ENCODE results near the gene RPS6KA4.
A peak's percentile ranks its signal among the peaks of the same experiment; 100 is the strongest.

Gene RPS6KA4

GRCh38 chr11:64378335-64378880, 19.4 kb downstream of the RPS6KA4 start:
- no peak for DNase-seq
- in situ Hi-C loops (cut with HindIII; ENCODE audit: low pct_ligation_motif_present, low pct_unique_long_range_greater_than_20kb, low sequenced_read_pairs): no loop called here

GRCh38 chr11:64379160-64379559, 20.2 kb downstream of the RPS6KA4 start:
- DNase-seq: no peak
- in situ Hi-C loops (cut with HindIII; ENCODE audit: low pct_ligation_motif_present, low pct_unique_long_range_greater_than_20kb, low sequenced_read_pairs): no loop called here

GRCh38 chr11:64379817-64380709, 21.1 kb downstream of the RPS6KA4 start:
- in situ Hi-C loops (cut with HindIII; ENCODE audit: low pct_ligation_motif_present, low pct_unique_long_range_greater_than_20kb, low sequenced_read_pairs): no loop called here
- DNase-seq: no peak

GRCh38 chr11:64381350-64381749, 22.4 kb downstream of the RPS6KA4 start:
- in situ Hi-C loops (cut with HindIII; ENCODE audit: low pct_ligation_motif_present, low pct_unique_long_range_greater_than_20kb, low sequenced_read_pairs): no loop called here
- no peak for DNase-seq

- DNase-seq: no peak
- in situ Hi-C loops (cut with HindIII; ENCODE audit: low pct_ligation_motif_present, low pct_unique_long_range_greater_than_20kb, low sequenced_read_pairs): no loop called here
Observed at GRCh38 chr11:64382047-64382446, 23.1 kb downstream of the RPS6KA4 start.

- DNase-seq: no peak
- in situ Hi-C loops (cut with HindIII; ENCODE audit: low pct_ligation_motif_present, low pct_unique_long_range_greater_than_20kb, low sequenced_read_pairs): no loop called here
Observed at GRCh38 chr11:64382586-64382985, 23.6 kb downstream of the RPS6KA4 start.

GRCh38 chr11:64383580-64383979, 24.6 kb downstream of the RPS6KA4 start:
- DNase-seq: no peak
- in situ Hi-C loops (cut with HindIII; ENCODE audit: low pct_ligation_motif_present, low pct_unique_long_range_greater_than_20kb, low sequenced_read_pairs): no loop called here

GRCh38 chr11:64384028-64384737, 25.2 kb downstream of the RPS6KA4 start:
- in situ Hi-C loops (cut with HindIII; ENCODE audit: low pct_ligation_motif_present, low pct_unique_long_range_greater_than_20kb, low sequenced_read_pairs): no loop called here
- DNase-seq: no peak

GRCh38 chr11:64384981-64385944, 26.3 kb downstream of the RPS6KA4 start:
- no peak for DNase-seq

GRCh38 chr11:64385945-64386704, 27.2 kb downstream of the RPS6KA4 start:
- in situ Hi-C loops (cut with HindIII; ENCODE audit: low pct_ligation_motif_present, low pct_unique_long_range_greater_than_20kb, low sequenced_read_pairs): no loop called here
- DNase-seq: peak; percentile 24

More at GRCh38 chr11:64384981-64385944, 26.3 kb downstream of the RPS6KA4 start:
- in situ Hi-C loops (cut with HindIII; ENCODE audit: low pct_ligation_motif_present, low pct_unique_long_range_greater_than_20kb, low sequenced_read_pairs): no loop called here

GRCh38 chr11:64387916-64388315, 29.0 kb downstream of the RPS6KA4 start:
- DNase-seq: no peak
- in situ Hi-C loops (cut with HindIII; ENCODE audit: low pct_ligation_motif_present, low pct_unique_long_range_greater_than_20kb, low sequenced_read_pairs): no loop called here

- in situ Hi-C loops (cut with HindIII; ENCODE audit: low pct_ligation_motif_present, low pct_unique_long_range_greater_than_20kb, low sequenced_read_pairs): no loop called here
- DNase-seq: no peak
Observed at GRCh38 chr11:64388894-64389293, 29.9 kb downstream of the RPS6KA4 start.

GRCh38 chr11:64389851-64390250, 30.9 kb downstream of the RPS6KA4 start:
- no peak for DNase-seq
- in situ Hi-C loops (cut with HindIII; ENCODE audit: low pct_ligation_motif_present, low pct_unique_long_range_greater_than_20kb, low sequenced_read_pairs): no loop called here

GRCh38 chr11:64390558-64390957, 31.6 kb downstream of the RPS6KA4 start:
- in situ Hi-C loops (cut with HindIII; ENCODE audit: low pct_ligation_motif_present, low pct_unique_long_range_greater_than_20kb, low sequenced_read_pairs): no loop called here
- DNase-seq: no peak

- no peak for DNase-seq
- in situ Hi-C loops (cut with HindIII; ENCODE audit: low pct_ligation_motif_present, low pct_unique_long_range_greater_than_20kb, low sequenced_read_pairs): no loop called here
Observed at GRCh38 chr11:64391839-64392238, 32.9 kb downstream of the RPS6KA4 start.

GRCh38 chr11:64395545-64396078, 36.6 kb downstream of the RPS6KA4 start:
- no peak for DNase-seq
- in situ Hi-C loops (cut with HindIII; ENCODE audit: low pct_ligation_motif_present, low pct_unique_long_range_greater_than_20kb, low sequenced_read_pairs): no loop called here

GRCh38 chr11:64396079-64396591, 37.2 kb downstream of the RPS6KA4 start:
- no peak for DNase-seq
- in situ Hi-C loops (cut with HindIII; ENCODE audit: low pct_ligation_motif_present, low pct_unique_long_range_greater_than_20kb, low sequenced_read_pairs): no loop called here
